HepG2 (cell line): Measurements from ENCODE around the gene SUDS3. TPM values are rescaled to one million over a fixed set of nuclear protein-coding genes. Genes with fewer than 3 reads are reported as not detected.

Experiments
- DMTF1 ChIP-seq: sonication (generic); formaldehyde crosslinking; IDR thresholded peaks from 2 replicates; pipeline ENCODE4 v1.4.0; 2020; ENCODE audit warnings: mild to moderate bottlenecking, missing genetic modification reagents
- FOXA3 ChIP-seq: IDR thresholded peaks from 2 replicates; pipeline ENCODE4 v1.6.1; 2016; ENCODE audit warnings: missing genetic modification reagents, missing compliant biosample characterization
- MXI1 ChIP-seq: IDR thresholded peaks from 3 replicates; pipeline ENCODE4 v1.6.1; 2012; ENCODE audit warnings: low read depth, low read length, inconsistent platforms, borderline replicate concordance
- NFAT5 ChIP-seq: sonication (generic); formaldehyde crosslinking; IDR thresholded peaks from 2 replicates; pipeline ENCODE4 v1.4.0; 2020; ENCODE audit warnings: missing genetic modification reagents
- NFIB ChIP-seq: sonication (generic); formaldehyde crosslinking; IDR thresholded peaks from 2 replicates; pipeline ENCODE4 v1.9.0; 2021; ENCODE audit warnings: missing genetic modification reagents, mild to moderate bottlenecking, borderline replicate concordance
- SALL1 ChIP-seq: sonication (generic); formaldehyde crosslinking; IDR thresholded peaks from 2 replicates; pipeline ENCODE4 v1.8.0; 2022; ENCODE audit warnings: mild to moderate bottlenecking, missing genetic modification reagents
- ZBTB38 ChIP-seq: sonication (generic); formaldehyde crosslinking; IDR thresholded peaks from 2 replicates; pipeline ENCODE4 v1.5.1; 2020; ENCODE audit warnings: mild to moderate bottlenecking, missing genetic modification reagents
- ZNF20 ChIP-seq: sonication (generic); formaldehyde crosslinking; IDR thresholded peaks from 2 replicates; pipeline ENCODE4 v1.4.0; 2020; ENCODE audit warnings: mild to moderate bottlenecking, moderate library complexity, missing genetic modification reagents
- ZNF292 ChIP-seq: sonication (generic); formaldehyde crosslinking; IDR thresholded peaks from 2 replicates; pipeline ENCODE4 v1.8.1; 2022; ENCODE audit warnings: mild to moderate bottlenecking, low read depth, missing genetic modification reagents, borderline replicate concordance
- polyA plus RNA-seq, 8 experiments: library from polyadenylated mRNA; depleted of rRNA in 3 of 8; stranded (reverse) in 7 of 8; unstranded in 1 of 8; fragments of >200 nt; fragmentation: Illumina TruSeq in 4 of 8; extraction: Trizol in 4 of 8; gene quantifications; 2 replicates each; pipeline versions ENCODE4 v1.2.1 to v1.2.3, GENCODE V29; 2011 to 2016; ENCODE audit warnings: low read depth in 4 of 8, missing spikeins in 1 of 8, mixed read lengths in 1 of 8; ENCODE audit not compliant: insufficient read depth in 1 of 8
- total RNA-seq, 5 experiments: library from RNA; depleted of rRNA; stranded (reverse); fragments of >200 nt; fragmentation: Illumina TruSeq; extraction: Trizol; gene quantifications; 2 replicates each; pipeline ENCODE4 v1.2.3, GENCODE V29; 2016; ENCODE audit warnings: low read depth in 1 of 5
- TF ChIP-seq, protein P1 (sequence below): sonication (generic); formaldehyde crosslinking; IDR thresholded peaks from 2 replicates; pipeline ENCODE4; 2020; ENCODE audit warnings: missing genetic modification reagents, mild to moderate bottlenecking, borderline replicate concordance
- TF ChIP-seq, protein P2 (sequence below): sonication (generic); formaldehyde crosslinking; IDR thresholded peaks from 2 replicates; pipeline ENCODE4 v1.8.1; 2023; ENCODE audit warnings: missing genetic modification reagents, mild to moderate bottlenecking, borderline replicate concordance
- TF ChIP-seq, protein P3 (sequence below): sonication (generic); IDR thresholded peaks from 2 replicates; pipeline ENCODE4 v1.6.1; 2016; ENCODE audit warnings: low read depth, borderline replicate concordance
- TF ChIP-seq, protein P4 (sequence below): sonication (generic); formaldehyde crosslinking; IDR thresholded peaks from 2 replicates; pipeline ENCODE4 v1.4.0; 2020; ENCODE audit warnings: missing genetic modification reagents

Gene SUDS3
- total and polyA plus RNA-seq, 2 of the 13 experiments (the other 11 are each of a cell fraction or from before 2014, with no cell fraction given): 20.2 to 33.1 TPM

DNA sequence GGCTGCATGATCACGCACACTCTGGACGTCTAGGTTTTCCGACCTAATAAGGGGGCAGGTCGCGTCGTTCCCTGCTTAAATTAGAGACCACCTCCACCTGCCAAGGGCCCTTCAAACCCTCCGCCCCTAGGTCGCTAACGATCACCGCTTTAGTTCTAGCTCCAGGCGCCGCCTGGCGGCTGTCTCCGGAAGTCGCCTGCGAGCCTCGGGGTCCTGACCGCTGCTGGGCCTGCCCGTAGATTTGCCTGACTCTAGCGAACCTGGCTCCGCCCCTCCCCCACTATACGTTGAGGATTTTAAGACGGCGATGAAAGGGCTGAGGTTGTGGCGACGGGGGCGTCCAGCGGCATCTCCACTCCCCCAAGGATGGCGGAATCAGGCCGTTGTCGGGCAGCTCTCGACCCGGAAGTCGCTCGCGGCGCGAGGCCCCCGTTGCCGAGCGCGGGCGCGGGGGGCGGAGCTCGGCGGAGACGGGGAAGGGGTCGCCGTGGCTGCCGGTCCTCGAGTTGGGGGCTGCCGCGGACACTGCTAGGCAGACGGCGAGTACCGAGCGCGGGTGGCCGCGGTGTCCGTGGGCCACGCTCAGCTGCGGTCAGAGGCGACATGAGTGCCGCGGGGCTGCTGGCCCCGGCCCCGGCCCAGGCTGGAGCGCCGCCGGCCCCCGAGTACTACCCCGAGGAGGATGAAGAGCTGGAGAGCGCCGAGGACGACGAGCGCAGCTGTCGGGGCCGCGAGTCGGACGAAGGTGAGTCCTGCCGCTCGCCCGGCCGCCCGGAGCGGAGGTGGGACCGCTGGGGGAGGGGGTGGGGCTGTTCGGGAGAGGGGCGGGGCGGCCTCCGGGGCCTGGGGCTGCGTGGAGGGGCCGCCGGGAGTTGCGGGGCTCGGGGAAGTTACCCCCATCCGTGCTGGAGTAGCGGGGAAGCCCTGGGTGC, at the start of gene SUDS3 (continued):
- TF ChIP-seq, protein P1, sequence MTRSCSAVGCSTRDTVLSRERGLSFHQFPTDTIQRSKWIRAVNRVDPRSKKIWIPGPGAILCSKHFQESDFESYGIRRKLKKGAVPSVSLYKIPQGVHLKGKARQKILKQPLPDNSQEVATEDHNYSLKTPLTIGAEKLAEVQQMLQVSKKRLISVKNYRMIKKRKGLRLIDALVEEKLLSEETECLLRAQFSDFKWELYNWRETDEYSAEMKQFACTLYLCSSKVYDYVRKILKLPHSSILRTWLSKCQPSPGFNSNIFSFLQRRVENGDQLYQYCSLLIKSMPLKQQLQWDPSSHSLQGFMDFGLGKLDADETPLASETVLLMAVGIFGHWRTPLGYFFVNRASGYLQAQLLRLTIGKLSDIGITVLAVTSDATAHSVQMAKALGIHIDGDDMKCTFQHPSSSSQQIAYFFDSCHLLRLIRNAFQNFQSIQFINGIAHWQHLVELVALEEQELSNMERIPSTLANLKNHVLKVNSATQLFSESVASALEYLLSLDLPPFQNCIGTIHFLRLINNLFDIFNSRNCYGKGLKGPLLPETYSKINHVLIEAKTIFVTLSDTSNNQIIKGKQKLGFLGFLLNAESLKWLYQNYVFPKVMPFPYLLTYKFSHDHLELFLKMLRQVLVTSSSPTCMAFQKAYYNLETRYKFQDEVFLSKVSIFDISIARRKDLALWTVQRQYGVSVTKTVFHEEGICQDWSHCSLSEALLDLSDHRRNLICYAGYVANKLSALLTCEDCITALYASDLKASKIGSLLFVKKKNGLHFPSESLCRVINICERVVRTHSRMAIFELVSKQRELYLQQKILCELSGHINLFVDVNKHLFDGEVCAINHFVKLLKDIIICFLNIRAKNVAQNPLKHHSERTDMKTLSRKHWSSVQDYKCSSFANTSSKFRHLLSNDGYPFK (CRISPR knock-in tag): peak; percentile 60; the same call in 1 of the 2 replicates
- TF ChIP-seq MXI1: peak; percentile 74; the same call in 2 of the 3 replicates
- TF ChIP-seq NFIB (CRISPR knock-in tag): no peak
- TF ChIP-seq, protein P2, sequence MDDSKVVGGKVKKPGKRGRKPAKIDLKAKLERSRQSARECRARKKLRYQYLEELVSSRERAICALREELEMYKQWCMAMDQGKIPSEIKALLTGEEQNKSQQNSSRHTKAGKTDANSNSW: no peak
- TF ChIP-seq ZNF20 (CRISPR knock-in tag): no peak
- TF ChIP-seq DMTF1 (CRISPR knock-in tag): no peak
- TF ChIP-seq ZNF292 (CRISPR knock-in tag): no peak
- peak; percentile 81; the same call in 1 of the 2 replicates for TF ChIP-seq ZBTB38 (CRISPR knock-in tag)
- TF ChIP-seq, protein P3, sequence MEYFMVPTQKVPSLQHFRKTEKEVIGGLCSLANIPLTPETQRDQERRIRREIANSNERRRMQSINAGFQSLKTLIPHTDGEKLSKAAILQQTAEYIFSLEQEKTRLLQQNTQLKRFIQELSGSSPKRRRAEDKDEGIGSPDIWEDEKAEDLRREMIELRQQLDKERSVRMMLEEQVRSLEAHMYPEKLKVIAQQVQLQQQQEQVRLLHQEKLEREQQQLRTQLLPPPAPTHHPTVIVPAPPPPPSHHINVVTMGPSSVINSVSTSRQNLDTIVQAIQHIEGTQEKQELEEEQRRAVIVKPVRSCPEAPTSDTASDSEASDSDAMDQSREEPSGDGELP: no peak
- TF ChIP-seq, protein P4, sequence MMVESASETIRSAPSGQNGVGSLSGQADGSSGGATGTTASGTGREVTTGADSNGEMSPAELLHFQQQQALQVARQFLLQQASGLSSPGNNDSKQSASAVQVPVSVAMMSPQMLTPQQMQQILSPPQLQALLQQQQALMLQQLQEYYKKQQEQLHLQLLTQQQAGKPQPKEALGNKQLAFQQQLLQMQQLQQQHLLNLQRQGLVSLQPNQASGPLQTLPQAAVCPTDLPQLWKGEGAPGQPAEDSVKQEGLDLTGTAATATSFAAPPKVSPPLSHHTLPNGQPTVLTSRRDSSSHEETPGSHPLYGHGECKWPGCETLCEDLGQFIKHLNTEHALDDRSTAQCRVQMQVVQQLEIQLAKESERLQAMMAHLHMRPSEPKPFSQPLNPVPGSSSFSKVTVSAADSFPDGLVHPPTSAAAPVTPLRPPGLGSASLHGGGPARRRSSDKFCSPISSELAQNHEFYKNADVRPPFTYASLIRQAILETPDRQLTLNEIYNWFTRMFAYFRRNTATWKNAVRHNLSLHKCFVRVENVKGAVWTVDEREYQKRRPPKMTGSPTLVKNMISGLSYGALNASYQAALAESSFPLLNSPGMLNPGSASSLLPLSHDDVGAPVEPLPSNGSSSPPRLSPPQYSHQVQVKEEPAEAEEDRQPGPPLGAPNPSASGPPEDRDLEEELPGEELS: peak; percentile 30; the same call in 1 of the 2 replicates
- TF ChIP-seq FOXA3 (CRISPR knock-in tag): peak; percentile 36; the same call in 1 of the 2 replicates
- peak; percentile 94 for TF ChIP-seq SALL1 (CRISPR knock-in tag)
- no peak for TF ChIP-seq NFAT5 (CRISPR knock-in tag)
